Uterus (tissue), 4 donors: ENCODE data around the gene ADAMTS3. TPM values are rescaled to one million over a fixed set of nuclear protein-coding genes. Genes with fewer than 3 reads are reported as not detected.
"Not testable (repeated sequence)": the region's sequence is repeated elsewhere in the genome, so short reads cannot be mapped to it uniquely, and the experiment has no call there.

Experiments
- DNase-seq, 2 donors: peaks; one replicate each; pipeline ENCODE4 v3.0.0-alpha.2; 2019 to 2020
- H3K27ac ChIP-seq, 2 donors: fragments of 200-600 bp; sonication (generic); 1 replicate in 1 of 2; 2 replicates in 1 of 2; pipeline ENCODE4 v1.5.1; 2016 to 2018
- H3K27me3 ChIP-seq, 2 donors: fragments of 200-600 bp; sonication (generic); one replicate each; pipeline ENCODE4 v1.5.1; 2018 to 2019; ENCODE audit warnings: control low read depth in 1 of 2
- H3K36me3 ChIP-seq, 2 donors: fragments of 200-600 bp; sonication (generic); one replicate each; pipeline ENCODE4 v1.5.1; 2019; ENCODE audit warnings: control low read depth in 1 of 2
- H3K4me1 ChIP-seq, 2 donors: fragments of 200-600 bp; sonication (generic); one replicate each; pipeline ENCODE4 v1.5.1; 2018 to 2019; ENCODE audit warnings: control low read depth in 1 of 2
- H3K4me3 ChIP-seq, 2 donors: fragments of 200-600 bp; sonication (generic); 1 replicate in 1 of 2; 2 replicates in 1 of 2; pipeline ENCODE4 v1.5.1; 2018 to 2019; ENCODE audit warnings: mild to moderate bottlenecking in 1 of 2
- H3K9me3 ChIP-seq, 2 donors: fragments of 200-600 bp; sonication (generic); one replicate each; pipeline ENCODE4 v1.5.1; 2019; ENCODE audit warnings: control low read depth in 1 of 2
- CTCF ChIP-seq, 4 experiments: fragments of 200-600 bp in 2 of 4; fragments of 450-650 bp in 2 of 4; sonication (generic) in 2 of 4; IDR thresholded peaks; one replicate each; pipeline ENCODE4 v1.5.1; 2016 to 2019; ENCODE audit warnings: antibody characterized with exemption in 4 of 4, mild to moderate bottlenecking in 2 of 4, moderate library complexity in 1 of 4
- POLR2A ChIP-seq, 2 donors: fragments of 450-650 bp; IDR thresholded peaks; one replicate each; pipeline ENCODE4 v1.6.1; 2016; ENCODE audit warnings: antibody characterized with exemption in 2 of 2, mild to moderate bottlenecking in 1 of 2, moderate library complexity in 1 of 2
- intact Hi-C: fragments of 100-400 bp; cut with DNase I; formaldehyde crosslinking; loops from one replicate; pipeline ENCODE4 v1.15.1; 2023; ENCODE audit warnings: low total_unique reads
- total RNA-seq, 4 donors: library from RNA; depleted of rRNA in 3 of 4; stranded (reverse); fragments of >200 nt in 3 of 4; gene quantifications; one replicate each; pipeline versions ENCODE4 v1.1.0 to v1.2.4, GENCODE V29; 2014 to 2023
- donor health status: DM: yes; HTN: yes; CAD: no.

Gene ADAMTS3
- total RNA-seq, 4 donors from 2014 or later, result 4.2 to 25.7 (median 11.8) TPM

GRCh38 chr4:72430050-72430449 lies 139.0 kb downstream of the ADAMTS3 start:
- intact Hi-C loops, result no loop called here
- Histone ChIP-seq H3K27me3 (no peaks in the 10 kb centered on the region), H3K4me1 (no peaks in the 10 kb centered on the region), H3K27ac (no peak overlapping the region), H3K36me3 (no peaks in the 10 kb centered on the region), H3K4me3 (no peak overlapping the region), H3K9me3 (no peaks in the 10 kb centered on the region)
- no peak for TF ChIP-seq POLR2A (IDR thresholded peaks at IDR 0.05)
- DNase-seq, result no peak

GRCh38 chr4:72429397-72429889 lies 139.6 kb downstream of the ADAMTS3 start:
- Histone ChIP-seq H3K27me3 (no peaks in the 10 kb centered on the region), H3K9me3 (no peaks in the 10 kb centered on the region), H3K27ac (no peak overlapping the region), H3K36me3 (no peaks in the 10 kb centered on the region), H3K4me1 (no peaks in the 10 kb centered on the region), H3K4me3 (no peak overlapping the region)
- DNase-seq, result no peak
- intact Hi-C loops, result no loop called here
- TF ChIP-seq POLR2A (IDR thresholded peaks at IDR 0.05) (no peak), CTCF (IDR thresholded peaks at IDR 0.05) (no peak)

GRCh38 chr4:72427057-72427456 lies 142.0 kb downstream of the ADAMTS3 start:
- H3K36me3 ChIP-seq, result no peaks in the 10 kb centered on the region
- no peak for DNase-seq
- intact Hi-C loops, result no loop called here
- TF ChIP-seq POLR2A (IDR thresholded peaks at IDR 0.05) (no peak), CTCF (IDR thresholded peaks at IDR 0.05) (no peak)
- H3K9me3 ChIP-seq, result no peaks in the 10 kb centered on the region
- no peaks in the 10 kb centered on the region for H3K4me1 ChIP-seq
- no peak overlapping the region for H3K27ac ChIP-seq
- no peak overlapping the region for H3K4me3 ChIP-seq
- H3K27me3 ChIP-seq, result no peaks in the 10 kb centered on the region

- H3K9me3 ChIP-seq, DNase-seq, H3K36me3 ChIP-seq, H3K27me3 ChIP-seq, H3K27ac ChIP-seq, intact Hi-C loops, H3K4me1 ChIP-seq, H3K4me3 ChIP-seq: not testable (repeated sequence)
Observed at GRCh38 chr4:72425908-72426307, 143.1 kb downstream of the ADAMTS3 start.

- DNase-seq, result no peak
- TF ChIP-seq POLR2A (IDR thresholded peaks at IDR 0.05), result no peak
- no peak for TF ChIP-seq CTCF (IDR thresholded peaks at IDR 0.05)
Observed at GRCh38 chr4:72424006-72424405, 145.0 kb downstream of the ADAMTS3 start.

GRCh38 chr4:72422416-72422815 lies 146.6 kb downstream of the ADAMTS3 start:
- H3K27me3 ChIP-seq, result no peaks in the 10 kb centered on the region
- no peaks in the 10 kb centered on the region for H3K36me3 ChIP-seq
- DNase-seq, result no peak
- intact Hi-C loops, result no loop called here
- no peak overlapping the region for H3K4me3 ChIP-seq
- H3K27ac ChIP-seq, result no peak overlapping the region
- no peaks in the 10 kb centered on the region for H3K4me1 ChIP-seq
- H3K9me3 ChIP-seq, result no peaks in the 10 kb centered on the region
- no peak for TF ChIP-seq POLR2A (IDR thresholded peaks at IDR 0.05)
- TF ChIP-seq CTCF (IDR thresholded peaks at IDR 0.05), result no peak

More at GRCh38 chr4:72424006-72424405, 145.0 kb downstream of the ADAMTS3 start:
- Histone ChIP-seq H3K27ac (no peak overlapping the region), H3K4me3 (no peak overlapping the region), H3K4me1 (no peaks in the 10 kb centered on the region), H3K36me3 (no peaks in the 10 kb centered on the region), H3K27me3 (no peaks in the 10 kb centered on the region), H3K9me3 (no peaks in the 10 kb centered on the region)
- intact Hi-C loops, result no loop called here
